Thoracic aorta (tissue), 2 donors: Measurements from ENCODE around the gene KLRF2. TPM values are rescaled to one million over a fixed set of nuclear protein-coding genes. Genes with fewer than 3 reads are reported as not detected.

Experiments
- ATAC-seq: fragments of 150-250 bp; one replicate; pipeline ENCODE4 v1.8.0; 2017; ENCODE audit warnings: low read depth; ENCODE audit not compliant: insufficient number of reproducible peaks, low FRiP score
- DNase-seq: peaks from one replicate; pipeline ENCODE4 v3.0.0-alpha.2; 2020; ENCODE audit warnings: low spot score
- H3K27ac ChIP-seq, 2 donors: fragments of 200-600 bp; sonication (generic); 1 replicate in 1 of 2; 2 replicates in 1 of 2; pipeline ENCODE4 v1.5.1; 2016; ENCODE audit warnings: mild to moderate bottlenecking in 2 of 2, moderate library complexity in 2 of 2
- H3K27me3 ChIP-seq: fragments of 200-600 bp; sonication (generic); replicated peaks from 2 replicates; pipeline ENCODE4 v1.6.0; 2016; ENCODE audit warnings: mild to moderate bottlenecking; ENCODE audit not compliant: insufficient read depth
- H3K36me3 ChIP-seq: fragments of 200-600 bp; sonication (generic); one replicate; pipeline ENCODE4 v1.5.1; 2016
- H3K4me1 ChIP-seq, 2 donors: fragments of 200-600 bp; sonication (generic); 1 replicate in 1 of 2; 2 replicates in 1 of 2; pipeline versions ENCODE4 v1.5.1 to v1.6.0; 2016; ENCODE audit warnings: low read depth in 2 of 2, mild to moderate bottlenecking in 1 of 2; ENCODE audit not compliant: control insufficient read depth in 1 of 2
- H3K4me3 ChIP-seq: fragments of 200-600 bp; sonication (generic); 2 replicates; pipeline ENCODE4 v1.5.1; 2016; ENCODE audit warnings: mild to moderate bottlenecking
- H3K9me3 ChIP-seq: fragments of 200-600 bp; sonication (generic); 2 replicates; pipeline ENCODE4 v1.5.1; 2016
- total RNA-seq, 2 donors: library from RNA; depleted of rRNA; stranded (reverse); fragments of >200 nt; gene quantifications; one replicate each; pipeline versions ENCODE4 v1.1.0 to v1.2.3, GENCODE V29; 2016
- TF ChIP-seq, protein P1 (sequence below): fragments of 200-600 bp; sonication (generic); IDR thresholded peaks from one replicate; pipeline ENCODE4 v1.5.1; 2019; ENCODE audit warnings: antibody characterized with exemption

Gene KLRF2
- total RNA-seq, 2 donors from 2014 or later: not detected

DNA sequence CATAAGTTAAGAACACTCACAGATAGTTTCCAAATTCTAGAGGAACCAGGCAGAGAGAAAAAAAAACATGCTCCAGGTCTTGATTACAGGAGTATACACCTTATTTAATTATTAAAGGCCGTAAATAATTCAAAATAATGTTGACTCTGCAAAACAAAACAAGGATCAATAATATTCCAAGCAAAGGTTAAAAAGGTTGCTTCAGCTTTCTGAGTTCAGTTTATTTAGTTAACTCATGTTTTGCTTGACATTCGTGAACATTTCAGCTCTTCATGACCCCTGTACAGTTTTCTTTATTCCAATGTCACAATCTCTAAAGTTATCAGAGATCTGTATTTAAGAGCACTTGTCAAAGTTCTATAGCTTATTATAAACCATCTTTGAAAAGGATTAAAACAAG, 19.6 kb downstream of the KLRF2 start:
- no peaks in the 10 kb centered on the region for H3K4me1 ChIP-seq
- ATAC-seq: no peak
- H3K27ac ChIP-seq: no peak overlapping the region
- no peak for DNase-seq
- H3K36me3 ChIP-seq: no peaks in the 10 kb centered on the region
- no peaks in the 10 kb centered on the region for H3K27me3 ChIP-seq
- H3K9me3 ChIP-seq: peaks cover 3% of the 10 kb centered on the region
- TF ChIP-seq, protein P1, sequence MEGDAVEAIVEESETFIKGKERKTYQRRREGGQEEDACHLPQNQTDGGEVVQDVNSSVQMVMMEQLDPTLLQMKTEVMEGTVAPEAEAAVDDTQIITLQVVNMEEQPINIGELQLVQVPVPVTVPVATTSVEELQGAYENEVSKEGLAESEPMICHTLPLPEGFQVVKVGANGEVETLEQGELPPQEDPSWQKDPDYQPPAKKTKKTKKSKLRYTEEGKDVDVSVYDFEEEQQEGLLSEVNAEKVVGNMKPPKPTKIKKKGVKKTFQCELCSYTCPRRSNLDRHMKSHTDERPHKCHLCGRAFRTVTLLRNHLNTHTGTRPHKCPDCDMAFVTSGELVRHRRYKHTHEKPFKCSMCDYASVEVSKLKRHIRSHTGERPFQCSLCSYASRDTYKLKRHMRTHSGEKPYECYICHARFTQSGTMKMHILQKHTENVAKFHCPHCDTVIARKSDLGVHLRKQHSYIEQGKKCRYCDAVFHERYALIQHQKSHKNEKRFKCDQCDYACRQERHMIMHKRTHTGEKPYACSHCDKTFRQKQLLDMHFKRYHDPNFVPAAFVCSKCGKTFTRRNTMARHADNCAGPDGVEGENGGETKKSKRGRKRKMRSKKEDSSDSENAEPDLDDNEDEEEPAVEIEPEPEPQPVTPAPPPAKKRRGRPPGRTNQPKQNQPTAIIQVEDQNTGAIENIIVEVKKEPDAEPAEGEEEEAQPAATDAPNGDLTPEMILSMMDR: no peak
- H3K4me3 ChIP-seq: no peak overlapping the region

DNA sequence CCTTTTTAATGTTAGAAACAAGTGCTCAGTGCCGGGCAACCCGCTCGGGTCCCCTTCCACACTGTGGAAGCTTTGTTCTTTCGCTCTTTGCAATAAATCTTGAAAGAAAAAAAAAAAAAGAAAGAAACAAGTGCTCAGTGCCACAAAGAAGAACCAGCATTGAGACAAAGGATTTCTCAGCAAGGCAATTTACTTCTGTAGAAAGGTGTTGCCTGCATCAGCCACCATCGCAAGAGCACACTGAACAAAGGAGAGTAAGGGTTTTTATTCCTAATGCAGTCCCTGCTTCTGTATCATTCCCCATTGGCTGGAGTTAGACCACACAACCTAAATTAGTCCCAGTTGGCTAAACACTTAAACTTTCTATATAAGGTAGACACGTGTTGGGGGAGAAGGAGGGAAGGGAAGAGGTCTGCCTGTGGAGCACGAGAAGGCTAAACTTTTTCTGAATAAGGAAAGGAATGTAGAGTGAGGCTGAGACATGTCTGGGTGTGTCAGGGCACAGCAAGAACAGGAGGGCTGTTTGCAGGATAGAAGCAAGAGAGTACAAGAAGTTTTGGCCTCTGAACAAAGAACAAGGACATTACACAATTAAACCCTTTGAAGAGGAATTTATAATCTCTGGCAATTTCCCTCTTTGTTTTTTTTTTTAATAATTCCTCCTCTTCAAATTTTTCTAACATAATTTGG, 21.4 kb downstream of the KLRF2 start:
- TF ChIP-seq, protein P1: no peak
- DNase-seq: no peak
- no peaks in the 10 kb centered on the region for H3K27me3 ChIP-seq

DNA sequence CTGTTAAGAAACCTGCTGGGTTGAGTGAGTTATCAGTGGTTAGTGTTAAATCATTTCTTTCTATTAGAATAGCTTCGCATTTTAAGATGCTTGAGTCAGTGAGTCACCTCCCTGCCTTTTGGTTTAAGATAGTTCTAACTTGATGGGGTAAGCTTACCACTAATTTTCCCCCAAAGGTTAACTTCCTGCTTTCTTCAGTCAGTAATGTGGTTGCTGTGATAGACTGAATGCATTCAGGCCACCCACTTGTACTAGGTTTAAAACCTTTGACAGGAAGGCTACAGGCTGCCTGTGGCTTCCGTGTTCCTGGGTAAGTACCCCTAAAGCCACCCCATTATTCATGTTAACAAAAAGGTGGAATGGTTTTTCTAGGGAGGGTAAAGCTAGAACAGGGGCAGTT, 25.6 kb downstream of the KLRF2 start:
- H3K27me3 ChIP-seq: no peaks in the 10 kb centered on the region
- TF ChIP-seq, protein P1: no peak
- no peak overlapping the region for H3K27ac ChIP-seq
- H3K9me3 ChIP-seq: peaks cover 17% of the 10 kb centered on the region
- H3K36me3 ChIP-seq: no peaks in the 10 kb centered on the region
- H3K4me3 ChIP-seq: no peak overlapping the region
- no peak for ATAC-seq
- no peaks in the 10 kb centered on the region for H3K4me1 ChIP-seq
- no peak for DNase-seq

More for the DNA sequence above, 21.4 kb downstream of the KLRF2 start:
- Histone ChIP-seq H3K4me1 (no peaks in the 10 kb centered on the region), H3K9me3 (peaks cover 3% of the 10 kb centered on the region), H3K27ac (no peak overlapping the region), H3K36me3 (no peaks in the 10 kb centered on the region), H3K4me3 (no peak overlapping the region)
- ATAC-seq: no peak

DNA sequence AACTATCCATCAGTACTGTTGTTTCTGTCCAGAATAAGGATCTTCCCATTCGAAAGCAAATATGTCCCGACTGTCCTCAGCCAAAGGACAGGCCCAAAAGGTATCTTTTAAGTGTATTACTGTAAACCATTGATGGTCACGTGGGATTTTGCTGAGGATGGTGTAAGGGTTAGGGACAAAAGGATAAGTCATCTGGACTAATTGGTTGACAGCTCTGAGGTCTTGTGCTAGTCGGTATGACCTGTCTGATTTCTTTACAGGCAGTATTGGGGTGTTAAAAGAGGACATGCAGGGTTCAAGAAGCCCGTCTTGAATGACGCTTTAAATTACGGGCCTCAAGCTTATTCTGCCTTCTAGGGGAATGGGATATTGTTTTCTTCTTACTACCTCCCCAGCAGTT, 26.5 kb downstream of the KLRF2 start:
- TF ChIP-seq, protein P1: no peak
- H3K27ac ChIP-seq: no peak overlapping the region
- H3K9me3 ChIP-seq: peaks cover 15% of the 10 kb centered on the region
- no peak overlapping the region for H3K4me3 ChIP-seq
- no peaks in the 10 kb centered on the region for H3K36me3 ChIP-seq
- ATAC-seq (no peak), DNase-seq (no peak)
- H3K27me3 ChIP-seq: no peaks in the 10 kb centered on the region
- H3K4me1 ChIP-seq: no peaks in the 10 kb centered on the region

DNA sequence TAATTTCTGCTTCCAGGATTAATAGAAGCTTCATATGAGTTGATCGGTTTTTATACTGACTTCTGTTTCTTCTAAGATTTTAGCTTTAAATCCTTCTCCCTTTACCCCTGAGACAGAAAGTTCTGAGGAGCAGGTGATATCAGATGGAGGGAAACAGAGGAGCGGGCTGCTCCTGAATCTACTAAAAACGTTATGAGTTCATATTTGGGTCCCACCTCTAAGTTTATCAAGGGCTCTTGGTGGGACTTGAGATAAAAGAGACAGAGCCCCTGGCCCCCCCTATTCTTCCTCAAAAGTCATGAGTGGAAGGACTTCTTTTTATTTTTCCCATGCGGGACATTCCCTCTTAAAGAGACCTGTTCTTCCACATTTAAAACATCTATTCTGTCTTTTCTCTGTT, 27.1 kb downstream of the KLRF2 start:
- H3K27ac ChIP-seq: no peak overlapping the region

More for the DNA sequence above, 27.1 kb downstream of the KLRF2 start:
- Histone ChIP-seq H3K36me3 (no peaks in the 10 kb centered on the region), H3K27me3 (no peaks in the 10 kb centered on the region), H3K4me3 (no peak overlapping the region), H3K9me3 (peaks cover 14% of the 10 kb centered on the region), H3K4me1 (no peaks in the 10 kb centered on the region)
- ATAC-seq: no peak
- no peak for DNase-seq
- TF ChIP-seq, protein P1: no peak
